HG03432 (cell line): ENCODE results near the gene LIN28A.
"Not testable (repeated sequence)": the region's sequence is repeated elsewhere in the genome, so short reads cannot be mapped to it uniquely, and the experiment has no call there.

ENCODE experiments used
- ATAC-seq: cut with Tn5 transposase; IDR thresholded peaks from one replicate; pipeline ENCODE4 v1.9.1; 2021; ENCODE audit warnings: mild to moderate bottlenecking, moderate library complexity; ENCODE audit not compliant: unreplicated experiment

Gene LIN28A

GRCh38 chr1:26385063-26385462, 25.6 kb upstream of the LIN28A start:
- not testable (repeated sequence) for ATAC-seq

- ATAC-seq, result no peak
These were observed 23.2 kb upstream of the LIN28A start for GRCh38 chr1:26387447-26387846.

GRCh38 chr1:26388791-26389445, 21.7 kb upstream of the LIN28A start:
- ATAC-seq, result no peak

- no peak for ATAC-seq
These were observed 20.9 kb upstream of the LIN28A start for GRCh38 chr1:26389604-26390247.

- ATAC-seq, result no peak
These were observed 19.2 kb upstream of the LIN28A start for GRCh38 chr1:26391450-26391849.

GRCh38 chr1:26395754-26396153, 14.9 kb upstream of the LIN28A start:
- no peak for ATAC-seq

- ATAC-seq, result no peak
These were observed 11.6 kb upstream of the LIN28A start for GRCh38 chr1:26399034-26399433.

- no peak for ATAC-seq
These were observed 8.7 kb upstream of the LIN28A start for GRCh38 chr1:26401891-26402290.

GRCh38 chr1:26403656-26404055, 7.0 kb upstream of the LIN28A start:
- no peak for ATAC-seq

GRCh38 chr1:26404641-26405040, 6.0 kb upstream of the LIN28A start:
- ATAC-seq, result no peak

- no peak for ATAC-seq
These were observed 5.2 kb upstream of the LIN28A start for GRCh38 chr1:26405281-26405915.

GRCh38 chr1:26408604-26409003, 2.0 kb upstream of the LIN28A start:
- ATAC-seq, result no peak

- ATAC-seq, result no peak
These were observed 1.3 kb upstream of the LIN28A start for GRCh38 chr1:26409191-26409807.

GRCh38 chr1:26411624-26412074, 1.0 kb downstream of the LIN28A start:
- ATAC-seq, result no peak

- ATAC-seq, result no peak
These were observed 1.7 kb downstream of the LIN28A start for GRCh38 chr1:26412180-26412840.

GRCh38 chr1:26413031-26413430, 2.4 kb downstream of the LIN28A start:
- no peak for ATAC-seq

- ATAC-seq, result no peak
These were observed 6.6 kb downstream of the LIN28A start for GRCh38 chr1:26417111-26417759.

GRCh38 chr1:26418865-26419349, 8.3 kb downstream of the LIN28A start:
- no peak for ATAC-seq

GRCh38 chr1:26419494-26419893, 8.9 kb downstream of the LIN28A start:
- no peak for ATAC-seq

- ATAC-seq, result no peak
These were observed 19.1 kb downstream of the LIN28A start for GRCh38 chr1:26429721-26430120.
